PC-3 (cell line): ENCODE data around the gene SEPTIN8. TPM values are rescaled to one million over a fixed set of nuclear protein-coding genes. Genes with fewer than 3 reads are reported as not detected.

ENCODE experiments used
- ATAC-seq: fragments of 200-7000 bp; cut with Tn5 transposase; 2 replicates; pipeline ENCODE4 v1.9.1; 2020; ENCODE audit warnings: mild to moderate bottlenecking, moderate library complexity
- BruUV-seq: library from RNA; stranded (reverse); fragments of 400-500 nt; replicated peaks from 2 replicates; lab custom pipeline; 2021; lab: Mats Ljungman, UMichigan
- CTCF ChIA-PET: fragments of 300-600 bp; sonication (Branson Sonifier 250); formaldehyde crosslinking; loops from one replicate; lab custom pipeline; 2022; ENCODE audit warnings: antibody characterized with exemption; lab: Charles Lee
- POLR2A ChIA-PET: fragments of 300-600 bp; sonication (Branson Sonifier 250); formaldehyde crosslinking; loops from one replicate; lab custom pipeline; 2022; ENCODE audit warnings: antibody characterized with exemption; ENCODE audit not compliant: unreplicated experiment; lab: Charles Lee
- DNase-seq: peaks from one replicate; pipeline ENCODE4 v3.0.0-alpha.2; 2015
- H2AFZ ChIP-seq: fragments of 300-600 bp; sonication (generic); 2 replicates; pipeline ENCODE4 v1.6.0; 2016; ENCODE audit warnings: antibody characterized with exemption, low read length
- H3F3A ChIP-seq: fragments of 300-600 bp; sonication (generic); one replicate; pipeline ENCODE4 v1.6.0; 2017; ENCODE audit warnings: antibody characterized with exemption, low read length, control low read depth, mild to moderate bottlenecking; ENCODE audit not compliant: unreplicated experiment
- H3K27ac ChIP-seq: fragments of 300-600 bp; sonication (generic); 2 replicates; pipeline ENCODE4 v1.5.1; 2016; ENCODE audit warnings: mild to moderate bottlenecking, low read length
- H3K27me3 ChIP-seq: fragments of 300-600 bp; sonication (generic); 2 replicates; pipeline ENCODE4 v1.6.1; 2016; ENCODE audit warnings: low read length, mixed read lengths
- H3K36me3 ChIP-seq: fragments of 300-600 bp; sonication (generic); 2 replicates; pipeline ENCODE4 v1.6.1; 2016; ENCODE audit warnings: low read depth, mixed run types, low read length, mixed read lengths
- H3K4me1 ChIP-seq: fragments of 300-600 bp; sonication (generic); 2 replicates; pipeline ENCODE4 v1.5.1; 2016; ENCODE audit warnings: low read length; ENCODE audit not compliant: insufficient read depth
- H3K4me2 ChIP-seq: fragments of 300-600 bp; sonication (generic); 2 replicates; pipeline ENCODE4 v1.6.0; 2016; ENCODE audit warnings: low read length
- H3K4me3 ChIP-seq: fragments of 300-600 bp; sonication (generic); 2 replicates; pipeline ENCODE4 v1.5.1; 2016; ENCODE audit warnings: mild to moderate bottlenecking, low read length, mixed read lengths
- H3K79me2 ChIP-seq: fragments of 300-600 bp; sonication (generic); 2 replicates; pipeline ENCODE4 v1.6.1; 2017; ENCODE audit warnings: low read length, mixed read lengths
- H3K9ac ChIP-seq: fragments of 300-600 bp; sonication (generic); 2 replicates; pipeline ENCODE4 v1.6.0; 2016; ENCODE audit warnings: mild to moderate bottlenecking, low read length
- H3K9me2 ChIP-seq: fragments of 300-600 bp; sonication (generic); replicated peaks from 2 replicates; pipeline ENCODE4 v1.6.1; 2016; ENCODE audit warnings: mixed run types, low read length, mixed read lengths
- H3K9me3 ChIP-seq: fragments of 300-600 bp; sonication (generic); 2 replicates; pipeline ENCODE4 v1.6.1; 2016; ENCODE audit warnings: low read length, mixed read lengths
- H4K20me1 ChIP-seq: fragments of 300-600 bp; sonication (generic); 2 replicates; pipeline ENCODE4 v1.6.1; 2016; ENCODE audit warnings: low read length, mixed read lengths
- CTCF ChIP-seq: fragments of 300-600 bp; sonication (generic); conservative IDR thresholded peaks from 2 replicates; pipeline ENCODE4 v1.5.1; 2017; ENCODE audit warnings: antibody characterized with exemption, low read depth, mild to moderate bottlenecking, low read length
- EZH2 ChIP-seq: fragments of 300-600 bp; sonication (generic); IDR thresholded peaks from one replicate; pipeline ENCODE4 v1.6.1; 2017; ENCODE audit warnings: antibody characterized with exemption, mild to moderate bottlenecking, low read length; ENCODE audit not compliant: unreplicated experiment
- EZH2phosphoT487 ChIP-seq: fragments of 300-600 bp; sonication (generic); IDR thresholded peaks from 2 replicates; pipeline ENCODE4 v1.6.1; 2018; ENCODE audit warnings: mild to moderate bottlenecking, antibody characterized with exemption, low read length, borderline replicate concordance
- intact Hi-C: fragments of 100-400 bp; cut with micrococcal nuclease; formaldehyde crosslinking; loops from 2 replicates; pipeline ENCODE4 v1.9.0; 2023
- total RNA-seq: library from RNA; depleted of rRNA; stranded (reverse); fragments of >200 nt; gene quantifications from 2 replicates; pipeline ENCODE4 v1.2.3, GENCODE V29; 2014

The SEPTIN8 gene
- total RNA-seq, 1 experiment from 2014 or later: 21.9 TPM

GRCh38 chr5:132774406-132774805 lies 2.6 kb downstream of the SEPTIN8 start:
- DNase-seq: no peak
- Histone ChIP-seq H3K9ac (no peak overlapping the region), H3K79me2 (peaks cover 52% of the 10 kb centered on the region), H3K9me3 (no peaks in the 10 kb centered on the region), H3F3A (no peaks in the 10 kb centered on the region), H3K27ac (no peak overlapping the region), H4K20me1 (no peaks in the 10 kb centered on the region), H3K36me3 (no peaks in the 10 kb centered on the region), H3K27me3 (no peaks in the 10 kb centered on the region), H3K4me2 (no peak overlapping the region), H2AFZ (no peak overlapping the region), H3K4me1 (peaks cover 14% of the 10 kb centered on the region), H3K4me3 (no peak overlapping the region), H3K9me2 (no peaks in the 10 kb centered on the region)
- ATAC-seq: no peak
- intact Hi-C loops: no loop called here
- no TSS peak for BruUV-seq
- CTCF ChIA-PET: no interaction called here
- no peak for TF ChIP-seq EZH2
- no peak for TF ChIP-seq EZH2phosphoT487
- TF ChIP-seq CTCF: no peak
- POLR2A ChIA-PET: no interaction called here

GRCh38 chr5:132773601-132774355 lies 3.3 kb downstream of the SEPTIN8 start:
- Histone ChIP-seq H3K27ac (no peak overlapping the region), H3K4me3 (no peak overlapping the region), H3K4me2 (no peak overlapping the region), H3K79me2 (peaks cover 57% of the 10 kb centered on the region), H3K36me3 (no peaks in the 10 kb centered on the region), H3K9ac (no peak overlapping the region), H2AFZ (no peak overlapping the region), H4K20me1 (no peaks in the 10 kb centered on the region), H3K27me3 (no peaks in the 10 kb centered on the region), H3F3A (no peaks in the 10 kb centered on the region), H3K9me2 (no peaks in the 10 kb centered on the region), H3K4me1 (peaks cover 14% of the 10 kb centered on the region), H3K9me3 (no peaks in the 10 kb centered on the region)
- TF ChIP-seq CTCF: no peak
- no peak for TF ChIP-seq EZH2
- TF ChIP-seq EZH2phosphoT487: no peak
- ChIA-PET POLR2A (no interaction called here), CTCF (no interaction called here)
- DNase-seq (no peak), ATAC-seq (no peak)
- BruUV-seq: no TSS peak
- intact Hi-C loops: no loop called here

GRCh38 chr5:132773114-132773513 lies 3.9 kb downstream of the SEPTIN8 start:
- ChIA-PET POLR2A (no interaction called here), CTCF (no interaction called here)
- Histone ChIP-seq H3K9ac (no peak overlapping the region), H3K4me2 (no peak overlapping the region), H3K9me3 (no peaks in the 10 kb centered on the region), H3K27ac (no peak overlapping the region), H2AFZ (no peak overlapping the region), H3K36me3 (no peaks in the 10 kb centered on the region), H3K4me1 (peaks cover 12% of the 10 kb centered on the region), H3K79me2 (peaks cover 57% of the 10 kb centered on the region), H3K27me3 (no peaks in the 10 kb centered on the region), H3K9me2 (no peaks in the 10 kb centered on the region), H4K20me1 (no peaks in the 10 kb centered on the region), H3K4me3 (no peak overlapping the region), H3F3A (no peaks in the 10 kb centered on the region)
- intact Hi-C loops: no loop called here
- TF ChIP-seq EZH2 (no peak), CTCF (no peak), EZH2phosphoT487 (no peak)
- ATAC-seq (no peak), DNase-seq (no peak)
- no TSS peak for BruUV-seq
